ENCODE results near the gene ERICH6B.

DNA sequence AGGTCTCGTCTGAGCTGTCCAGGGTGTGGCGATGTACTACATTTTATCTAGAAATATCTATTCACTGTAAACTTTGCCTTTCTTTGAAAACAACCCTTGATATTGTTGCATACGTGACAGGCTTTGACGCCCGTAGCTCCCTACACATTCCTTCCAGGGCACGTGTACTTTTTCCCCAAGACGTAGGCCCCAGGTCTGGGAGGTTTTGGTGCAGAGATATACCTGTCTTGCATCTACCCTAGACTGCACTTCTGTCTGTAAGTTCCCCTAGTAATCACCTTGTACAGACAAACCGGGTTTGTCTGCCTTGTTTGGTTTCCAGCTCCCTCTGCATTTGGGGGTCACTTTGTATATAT, 69.2 kb downstream of the ERICH6B start:
- TF ChIP-seq, protein P1, sequence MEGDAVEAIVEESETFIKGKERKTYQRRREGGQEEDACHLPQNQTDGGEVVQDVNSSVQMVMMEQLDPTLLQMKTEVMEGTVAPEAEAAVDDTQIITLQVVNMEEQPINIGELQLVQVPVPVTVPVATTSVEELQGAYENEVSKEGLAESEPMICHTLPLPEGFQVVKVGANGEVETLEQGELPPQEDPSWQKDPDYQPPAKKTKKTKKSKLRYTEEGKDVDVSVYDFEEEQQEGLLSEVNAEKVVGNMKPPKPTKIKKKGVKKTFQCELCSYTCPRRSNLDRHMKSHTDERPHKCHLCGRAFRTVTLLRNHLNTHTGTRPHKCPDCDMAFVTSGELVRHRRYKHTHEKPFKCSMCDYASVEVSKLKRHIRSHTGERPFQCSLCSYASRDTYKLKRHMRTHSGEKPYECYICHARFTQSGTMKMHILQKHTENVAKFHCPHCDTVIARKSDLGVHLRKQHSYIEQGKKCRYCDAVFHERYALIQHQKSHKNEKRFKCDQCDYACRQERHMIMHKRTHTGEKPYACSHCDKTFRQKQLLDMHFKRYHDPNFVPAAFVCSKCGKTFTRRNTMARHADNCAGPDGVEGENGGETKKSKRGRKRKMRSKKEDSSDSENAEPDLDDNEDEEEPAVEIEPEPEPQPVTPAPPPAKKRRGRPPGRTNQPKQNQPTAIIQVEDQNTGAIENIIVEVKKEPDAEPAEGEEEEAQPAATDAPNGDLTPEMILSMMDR (IDR thresholded peaks at IDR 0.05) = no peak
- TF ChIP-seq, protein P2, sequence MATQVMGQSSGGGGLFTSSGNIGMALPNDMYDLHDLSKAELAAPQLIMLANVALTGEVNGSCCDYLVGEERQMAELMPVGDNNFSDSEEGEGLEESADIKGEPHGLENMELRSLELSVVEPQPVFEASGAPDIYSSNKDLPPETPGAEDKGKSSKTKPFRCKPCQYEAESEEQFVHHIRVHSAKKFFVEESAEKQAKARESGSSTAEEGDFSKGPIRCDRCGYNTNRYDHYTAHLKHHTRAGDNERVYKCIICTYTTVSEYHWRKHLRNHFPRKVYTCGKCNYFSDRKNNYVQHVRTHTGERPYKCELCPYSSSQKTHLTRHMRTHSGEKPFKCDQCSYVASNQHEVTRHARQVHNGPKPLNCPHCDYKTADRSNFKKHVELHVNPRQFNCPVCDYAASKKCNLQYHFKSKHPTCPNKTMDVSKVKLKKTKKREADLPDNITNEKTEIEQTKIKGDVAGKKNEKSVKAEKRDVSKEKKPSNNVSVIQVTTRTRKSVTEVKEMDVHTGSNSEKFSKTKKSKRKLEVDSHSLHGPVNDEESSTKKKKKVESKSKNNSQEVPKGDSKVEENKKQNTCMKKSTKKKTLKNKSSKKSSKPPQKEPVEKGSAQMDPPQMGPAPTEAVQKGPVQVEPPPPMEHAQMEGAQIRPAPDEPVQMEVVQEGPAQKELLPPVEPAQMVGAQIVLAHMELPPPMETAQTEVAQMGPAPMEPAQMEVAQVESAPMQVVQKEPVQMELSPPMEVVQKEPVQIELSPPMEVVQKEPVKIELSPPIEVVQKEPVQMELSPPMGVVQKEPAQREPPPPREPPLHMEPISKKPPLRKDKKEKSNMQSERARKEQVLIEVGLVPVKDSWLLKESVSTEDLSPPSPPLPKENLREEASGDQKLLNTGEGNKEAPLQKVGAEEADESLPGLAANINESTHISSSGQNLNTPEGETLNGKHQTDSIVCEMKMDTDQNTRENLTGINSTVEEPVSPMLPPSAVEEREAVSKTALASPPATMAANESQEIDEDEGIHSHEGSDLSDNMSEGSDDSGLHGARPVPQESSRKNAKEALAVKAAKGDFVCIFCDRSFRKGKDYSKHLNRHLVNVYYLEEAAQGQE (IDR thresholded peaks at IDR 0.05; ENCODE audit: low read depth, low read length) = no peak
- TF ChIP-seq EZH2phosphoT487 (IDR thresholded peaks at IDR 0.05; ENCODE audit: borderline replicate concordance, low read depth) (no peak), JUND (IDR thresholded peaks at IDR 0.05) (no peak), EP300 (IDR thresholded peaks at IDR 0.05; ENCODE audit: borderline replicate concordance in 1 of 2, low read depth in 1 of 2, low read length in 1 of 2) (no peak)
- TF ChIP-seq, protein P3, sequence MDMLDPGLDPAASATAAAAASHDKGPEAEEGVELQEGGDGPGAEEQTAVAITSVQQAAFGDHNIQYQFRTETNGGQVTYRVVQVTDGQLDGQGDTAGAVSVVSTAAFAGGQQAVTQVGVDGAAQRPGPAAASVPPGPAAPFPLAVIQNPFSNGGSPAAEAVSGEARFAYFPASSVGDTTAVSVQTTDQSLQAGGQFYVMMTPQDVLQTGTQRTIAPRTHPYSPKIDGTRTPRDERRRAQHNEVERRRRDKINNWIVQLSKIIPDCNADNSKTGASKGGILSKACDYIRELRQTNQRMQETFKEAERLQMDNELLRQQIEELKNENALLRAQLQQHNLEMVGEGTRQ (IDR thresholded peaks at IDR 0.05; ENCODE audit: borderline replicate concordance, low read depth, low read length) = no peak
- TF ChIP-seq, protein P4, sequence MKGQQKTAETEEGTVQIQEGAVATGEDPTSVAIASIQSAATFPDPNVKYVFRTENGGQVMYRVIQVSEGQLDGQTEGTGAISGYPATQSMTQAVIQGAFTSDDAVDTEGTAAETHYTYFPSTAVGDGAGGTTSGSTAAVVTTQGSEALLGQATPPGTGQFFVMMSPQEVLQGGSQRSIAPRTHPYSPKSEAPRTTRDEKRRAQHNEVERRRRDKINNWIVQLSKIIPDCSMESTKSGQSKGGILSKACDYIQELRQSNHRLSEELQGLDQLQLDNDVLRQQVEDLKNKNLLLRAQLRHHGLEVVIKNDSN (IDR thresholded peaks at IDR 0.05; ENCODE audit: borderline replicate concordance, low read depth) = no peak

Measured in SK-N-SH (cell line).